ENCODE data around the gene STK36. TPM values are rescaled to one million over a fixed set of nuclear protein-coding genes. Genes with fewer than 3 reads are reported as not detected.
A peak's percentile ranks its signal among the peaks of the same experiment; 100 is the strongest.

Gene STK36
- total RNA-seq, 3 donors from 2014 or later (not counting 1 experiment from before 2014, with no cell fraction given): 20.0 to 20.3 (median 20.2) TPM

GRCh38 chr2:218644721-218645120, 27.2 kb upstream of the STK36 start:
- H3K27ac ChIP-seq (ENCODE audit: low read length): no peak overlapping the region
- peaks cover 10 to 12% of the 10 kb centered on the region in 2 donors for H3K4me1 Mint-ChIP-seq
- H3K4me3 ChIP-seq (ENCODE audit: low read length): no peak overlapping the region
- 94% methylated on average over 11 of the region's 11 CpGs for WGBS (ENCODE audit: insufficient coverage)
- no peaks in the 10 kb centered on the region for H3K27me3 Mint-ChIP-seq (ENCODE audit: low read depth in 2 of 2)
- no peaks in the 10 kb centered on the region for H3K9me3 ChIP-seq (ENCODE audit: control insufficient read depth, insufficient read depth, low read length)
- peaks cover 2% of the 10 kb centered on the region for H3K36me3 Mint-ChIP-seq
- peaks cover 86% of the 10 kb centered on the region for H3K36me3 ChIP-seq (ENCODE audit: control insufficient read depth, insufficient read depth, low read length)
- H3K4me1 ChIP-seq (ENCODE audit: control insufficient read depth, insufficient read depth, low read length): no peaks in the 10 kb centered on the region
- H3K27me3 ChIP-seq (ENCODE audit: control insufficient read depth, insufficient read depth, low read length): no peaks in the 10 kb centered on the region
- H3K4me3 Mint-ChIP-seq: no peak overlapping the region
- no peaks in the 10 kb centered on the region for H3K9me3 Mint-ChIP-seq
- DNase-seq (no peak), ATAC-seq (no peak)
- intact Hi-C loops (cut with micrococcal nuclease): no loop called here
- no peak overlapping the region for H3K27ac Mint-ChIP-seq
- TF ChIP-seq CTCF (IDR thresholded peaks at IDR 0.05): no peak

- H3K4me3 Mint-ChIP-seq: no peak overlapping the region
- no peak for TF ChIP-seq CTCF (IDR thresholded peaks at IDR 0.05)
- H3K27ac ChIP-seq (ENCODE audit: low read length): no peak overlapping the region
- no peaks in the 10 kb centered on the region for H3K27me3 Mint-ChIP-seq (ENCODE audit: low read depth in 2 of 2)
- intact Hi-C loops (cut with micrococcal nuclease): no loop called here
- peaks cover 6% of the 10 kb centered on the region for H3K36me3 Mint-ChIP-seq
- no peaks in the 10 kb centered on the region for H3K27me3 ChIP-seq (ENCODE audit: control insufficient read depth, insufficient read depth, low read length)
- H3K9me3 Mint-ChIP-seq: no peaks in the 10 kb centered on the region
- no peak overlapping the region for H3K27ac Mint-ChIP-seq
- DNase-seq (no peak), ATAC-seq (no peak)
- H3K4me1 Mint-ChIP-seq: peaks cover 10 to 16% of the 10 kb centered on the region in 2 donors
- WGBS (ENCODE audit: insufficient coverage): 91% methylated on average over 1 of the region's 1 CpG
- peaks cover 87% of the 10 kb centered on the region for H3K36me3 ChIP-seq (ENCODE audit: control insufficient read depth, insufficient read depth, low read length)
- no peaks in the 10 kb centered on the region for H3K9me3 ChIP-seq (ENCODE audit: control insufficient read depth, insufficient read depth, low read length)
- no peaks in the 10 kb centered on the region for H3K4me1 ChIP-seq (ENCODE audit: control insufficient read depth, insufficient read depth, low read length)
- no peak overlapping the region for H3K4me3 ChIP-seq (ENCODE audit: low read length)
Measured at GRCh38 chr2:218645126-218645525, 26.8 kb upstream of the STK36 start.

GRCh38 chr2:218648088-218648786, 23.6 kb upstream of the STK36 start:
- Mint-ChIP-seq H3K4me1 (peaks cover 17 to 18% of the 10 kb centered on the region in 2 donors), H3K4me3 (no peak overlapping the region), H3K9me3 (no peaks in the 10 kb centered on the region), H3K27me3 (ENCODE audit: low read depth in 2 of 2) (no peaks in the 10 kb centered on the region), H3K27ac (peak overlapping the region in 1 of 2 donors; percentile 21), H3K36me3 (peaks cover 11% of the 10 kb centered on the region)
- 73% methylated on average over 9 of the region's 9 CpGs for WGBS (ENCODE audit: insufficient coverage)
- intact Hi-C loops (cut with micrococcal nuclease): loop anchor here (1.0 to 2.0 kb wide), 3 partner anchors 199 to 347 kb away; no protein-coding TSS in a partner anchor
- Histone ChIP-seq H3K4me1 (ENCODE audit: control insufficient read depth, insufficient read depth, low read length) (no peaks in the 10 kb centered on the region), H3K4me3 (ENCODE audit: low read length) (no peak overlapping the region), H3K27ac (ENCODE audit: low read length) (no peak overlapping the region), H3K9me3 (ENCODE audit: control insufficient read depth, insufficient read depth, low read length) (no peaks in the 10 kb centered on the region), H3K27me3 (ENCODE audit: control insufficient read depth, insufficient read depth, low read length) (no peaks in the 10 kb centered on the region), H3K36me3 (ENCODE audit: control insufficient read depth, insufficient read depth, low read length) (peaks cover 88% of the 10 kb centered on the region)
- TF ChIP-seq CTCF (IDR thresholded peaks at IDR 0.05): peak; percentile 73
- ATAC-seq (peak; percentile 78 to 94 (median 90)), DNase-seq (peak; percentile 30 to 76)

GRCh38 chr2:218648787-218649100, 23.1 kb upstream of the STK36 start:
- Mint-ChIP-seq H3K9me3 (no peaks in the 10 kb centered on the region), H3K4me1 (peaks cover 17 to 18% of the 10 kb centered on the region in 2 donors), H3K4me3 (no peak overlapping the region), H3K27me3 (ENCODE audit: low read depth in 2 of 2) (no peaks in the 10 kb centered on the region), H3K36me3 (peaks cover 11% of the 10 kb centered on the region), H3K27ac (peak overlapping the region in 1 of 2 donors; percentile 21)
- Histone ChIP-seq H3K27ac (ENCODE audit: low read length) (no peak overlapping the region), H3K4me3 (ENCODE audit: low read length) (no peak overlapping the region), H3K4me1 (ENCODE audit: control insufficient read depth, insufficient read depth, low read length) (no peaks in the 10 kb centered on the region), H3K27me3 (ENCODE audit: control insufficient read depth, insufficient read depth, low read length) (no peaks in the 10 kb centered on the region), H3K36me3 (ENCODE audit: control insufficient read depth, insufficient read depth, low read length) (peaks cover 83% of the 10 kb centered on the region), H3K9me3 (ENCODE audit: control insufficient read depth, insufficient read depth, low read length) (no peaks in the 10 kb centered on the region)
- no peak for DNase-seq
- WGBS (ENCODE audit: insufficient coverage): 93% methylated on average over 11 of the region's 11 CpGs
- peak in 1 of 3 donors; percentile 12 for ATAC-seq
- intact Hi-C loops (cut with micrococcal nuclease): loop anchor here (1.0 to 2.0 kb wide), 3 partner anchors 198 to 347 kb away; no protein-coding TSS in a partner anchor
- peak; percentile 16 for TF ChIP-seq CTCF (IDR thresholded peaks at IDR 0.05)

Measured in natural killer cell (primary cell).